Measurements from ENCODE around the gene RESP18.
"Not testable (repeated sequence)": the region's sequence is repeated elsewhere in the genome, so short reads cannot be mapped to it uniquely, and the experiment has no call there.

RESP18 gene

DNA sequence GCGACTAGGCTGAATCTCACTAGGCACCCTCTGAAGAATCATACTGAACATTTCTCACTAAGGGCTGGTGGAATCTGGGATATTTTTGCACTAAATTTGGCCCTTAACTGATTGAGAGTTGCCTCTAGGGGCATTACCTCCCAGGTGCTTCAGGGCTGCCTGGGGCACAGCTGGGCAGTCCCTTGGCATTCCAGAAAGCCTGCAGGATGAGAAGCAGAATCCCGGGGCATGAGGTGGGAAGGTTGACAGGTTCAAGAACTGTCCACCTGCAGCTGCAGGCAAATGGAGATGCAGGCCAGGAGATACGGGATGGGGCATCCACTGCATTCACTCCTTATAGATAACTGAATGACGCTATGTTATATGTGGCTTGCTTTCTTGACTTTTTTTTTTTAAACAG lies 7.4 kb downstream of the RESP18 start:
- DNase-seq, result no peak

GRCh38 chr2:219323434-219323833 lies 9.1 kb downstream of the RESP18 start:
- DNase-seq, result no peak

DNA sequence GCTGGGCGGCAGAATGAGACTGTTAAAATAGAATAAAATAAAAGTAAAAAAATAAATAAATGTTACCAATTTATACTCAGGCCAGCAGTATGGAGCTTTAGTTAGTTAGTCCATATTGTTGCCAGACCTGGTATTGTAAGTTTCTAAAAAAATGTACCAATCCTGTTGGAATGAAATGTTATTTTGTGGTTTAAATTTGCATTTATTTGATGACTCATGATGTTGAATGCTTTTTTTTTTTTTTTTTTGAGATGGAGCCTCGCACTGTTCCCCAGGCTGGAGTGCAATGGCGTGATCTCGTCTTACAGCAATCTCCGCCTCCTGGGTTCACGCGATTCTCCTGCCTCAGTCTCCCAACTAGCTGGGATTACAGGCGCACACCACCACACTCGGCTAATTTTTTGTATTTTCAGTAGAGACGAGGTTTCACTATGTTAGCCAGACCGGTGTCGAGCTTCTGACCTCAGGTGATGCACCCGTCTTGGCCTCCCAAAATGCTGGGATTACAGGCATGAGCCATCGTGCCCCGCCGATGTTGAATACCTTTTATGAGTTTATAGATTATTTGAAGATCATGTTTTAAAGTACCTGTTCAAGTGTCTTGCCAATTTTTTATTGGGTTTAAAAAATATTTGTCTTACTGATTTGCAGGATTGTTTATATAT lies 17.6 kb downstream of the RESP18 start:
- no peak for DNase-seq

DNA sequence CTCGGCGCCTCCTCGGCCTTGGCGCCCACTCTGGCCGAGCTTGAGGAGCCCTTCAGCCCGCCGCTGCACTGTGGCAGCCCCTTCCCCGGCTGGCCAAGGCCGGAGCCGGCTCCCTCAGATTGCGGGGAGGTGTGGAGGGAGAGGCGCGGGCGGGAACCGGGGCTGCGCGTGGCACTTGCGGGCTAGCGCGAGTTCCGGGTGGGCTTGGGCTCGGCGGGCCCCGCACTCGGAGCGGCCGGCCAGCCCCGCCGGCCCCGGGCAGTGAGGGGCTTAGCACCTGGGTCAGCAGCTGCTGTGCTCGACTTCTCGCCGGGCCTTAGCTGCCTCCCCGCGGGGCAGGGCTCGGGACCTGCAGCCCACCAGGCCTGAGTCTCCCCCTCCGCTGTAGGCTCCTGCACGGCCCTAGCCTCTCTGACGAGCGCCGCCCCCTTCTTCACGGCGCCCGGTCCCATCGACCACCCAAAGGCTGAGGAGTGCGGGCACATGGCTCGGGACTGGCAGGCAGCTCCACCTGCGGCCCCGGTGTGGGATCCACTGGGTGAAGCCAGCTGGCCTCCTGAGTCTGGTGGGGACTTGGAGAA lies 19.8 kb downstream of the RESP18 start:
- DNase-seq, result not testable (repeated sequence)

DNA sequence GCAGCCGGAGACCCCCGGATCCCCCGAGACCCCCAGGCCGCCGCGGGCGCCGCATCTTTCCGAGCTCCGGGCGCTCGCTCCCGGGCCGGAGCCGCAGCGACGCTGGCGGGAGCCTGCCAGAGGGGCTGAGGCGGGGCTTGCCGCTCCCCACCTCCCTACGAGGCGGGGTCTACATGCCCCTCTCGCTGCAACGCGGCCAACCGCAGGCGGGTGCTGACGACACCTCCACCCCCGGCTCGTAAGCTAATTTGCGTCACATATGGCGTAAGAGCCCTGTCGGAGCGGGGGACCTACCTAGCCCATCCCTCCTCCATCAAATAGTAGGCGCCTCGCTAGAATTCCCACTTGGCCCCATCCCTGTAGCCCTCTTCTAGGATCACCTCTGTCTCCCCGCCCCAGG lies 23.3 kb downstream of the RESP18 start, which contains the start of gene PTPRN:
TSS of gene PTPRN (minus strand) at position 124 of the 400 bp plus-strand sequence. CDS start at position 55, 69 bp downstream.
- DNase-seq, result no peak

DNA sequence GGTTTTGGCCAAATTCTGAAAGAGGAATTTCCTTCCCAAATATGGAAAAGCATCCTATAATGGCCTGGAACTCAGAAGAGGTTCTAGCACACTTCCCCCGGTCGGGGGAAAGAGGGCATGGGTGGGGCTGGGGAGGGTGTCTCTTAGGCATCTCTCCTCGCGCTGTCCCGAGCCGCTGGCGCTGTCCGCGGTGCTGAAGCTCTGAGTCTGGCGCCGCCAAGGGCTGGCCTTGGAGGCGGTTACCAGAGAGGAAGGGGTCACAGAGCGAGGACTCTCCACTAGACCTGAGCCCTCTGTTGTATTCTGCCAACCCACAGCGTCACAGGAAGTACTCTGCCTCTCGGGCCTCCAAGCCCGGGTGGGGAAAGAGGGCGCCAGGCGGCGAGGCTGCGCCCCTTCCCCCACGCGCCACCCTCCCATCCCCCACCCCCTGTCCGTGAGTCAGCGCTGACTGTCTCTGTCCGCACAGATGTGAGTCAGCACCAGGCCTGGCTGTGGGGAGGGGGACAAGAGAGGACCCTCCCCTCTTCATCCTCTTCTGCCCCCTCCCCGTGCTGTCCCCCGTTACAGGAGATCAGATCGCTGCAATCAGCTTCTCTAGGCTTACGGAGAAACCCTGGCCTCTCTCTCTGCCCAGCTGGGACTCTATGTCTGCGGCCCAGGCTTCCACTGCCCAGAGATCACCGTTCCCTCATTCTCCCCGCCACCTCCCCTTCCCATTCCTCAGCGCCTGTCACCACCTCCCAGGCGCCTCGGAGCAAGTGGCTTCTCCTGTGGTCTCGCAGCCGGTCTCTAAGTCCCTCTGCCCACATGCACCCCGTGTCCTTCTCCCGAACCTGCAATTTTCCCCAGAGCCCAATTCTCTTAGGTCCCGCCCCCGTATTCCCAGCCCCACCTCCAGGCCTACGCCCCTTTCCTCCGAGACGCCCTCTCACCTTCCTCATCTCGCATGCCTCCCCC lies 24.1 kb downstream of the RESP18 start:
- peak; percentile 85 for DNase-seq

DNA sequence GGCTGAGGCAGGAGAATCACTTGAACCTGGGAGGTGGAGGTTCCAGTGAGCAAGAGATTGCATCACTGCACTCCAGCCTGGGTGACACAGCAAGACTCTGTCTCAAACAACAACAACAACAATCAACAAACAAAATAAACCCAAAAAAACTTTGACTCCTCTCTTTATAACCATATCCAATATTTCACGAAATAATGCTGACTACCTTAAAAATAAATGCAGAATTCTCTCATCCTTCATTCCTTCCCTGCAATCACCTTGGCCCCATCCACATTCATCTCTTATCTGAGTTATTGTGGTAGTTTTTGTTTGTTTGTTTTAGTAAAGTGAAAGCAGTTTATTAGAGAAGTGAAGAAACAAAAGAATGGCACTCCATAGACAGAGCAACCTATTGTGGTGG lies 26.5 kb downstream of the RESP18 start:
- DNase-seq, result no peak

DNA sequence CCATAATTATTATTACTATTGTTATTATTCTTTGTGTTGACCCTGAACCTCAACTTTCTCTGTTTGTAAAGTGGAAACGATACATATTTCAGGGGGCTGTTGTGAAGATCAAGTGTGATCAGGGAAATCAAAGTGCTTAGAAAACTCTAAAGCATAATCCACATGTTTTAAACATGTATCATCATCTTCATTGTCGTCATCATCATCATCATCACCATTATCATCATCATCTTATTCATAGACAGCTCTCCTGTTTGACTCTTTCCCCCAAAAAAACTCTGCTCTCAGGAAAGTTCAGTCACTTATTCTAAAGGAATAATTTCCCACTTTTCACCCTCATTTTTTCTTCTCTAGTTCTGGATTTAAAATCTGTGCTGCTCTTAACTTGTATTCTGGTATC lies 28.3 kb downstream of the RESP18 start:
- no peak for DNase-seq

DNA sequence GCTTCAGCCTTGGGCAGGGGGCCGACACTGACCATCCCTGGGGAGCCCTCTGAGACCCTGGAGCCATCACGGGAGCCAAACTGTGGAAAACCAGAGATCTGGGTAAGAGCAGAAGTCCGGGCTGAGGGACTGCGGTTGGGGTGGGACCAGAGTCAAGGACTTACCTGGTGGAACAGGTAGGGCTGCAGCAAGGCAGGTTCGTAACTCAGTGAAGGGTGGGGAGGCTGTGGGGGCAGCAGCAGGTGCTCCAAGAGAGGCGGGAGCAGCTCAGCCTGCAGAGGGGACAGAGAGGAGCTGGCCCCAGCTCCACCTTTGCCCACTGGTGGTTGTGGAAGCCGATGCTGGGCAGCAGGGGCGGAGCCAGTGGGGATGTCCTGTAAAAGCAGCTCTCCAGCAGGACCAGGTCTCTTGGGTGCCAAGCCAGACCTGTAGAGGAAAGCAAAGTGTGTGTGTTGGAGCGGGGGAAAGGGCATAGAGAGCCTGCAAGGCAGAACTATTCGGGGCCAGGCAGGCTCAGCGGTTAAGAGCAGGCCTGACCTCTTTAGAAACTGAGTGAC lies 30.1 kb downstream of the RESP18 start:
- no peak for DNase-seq

DNA sequence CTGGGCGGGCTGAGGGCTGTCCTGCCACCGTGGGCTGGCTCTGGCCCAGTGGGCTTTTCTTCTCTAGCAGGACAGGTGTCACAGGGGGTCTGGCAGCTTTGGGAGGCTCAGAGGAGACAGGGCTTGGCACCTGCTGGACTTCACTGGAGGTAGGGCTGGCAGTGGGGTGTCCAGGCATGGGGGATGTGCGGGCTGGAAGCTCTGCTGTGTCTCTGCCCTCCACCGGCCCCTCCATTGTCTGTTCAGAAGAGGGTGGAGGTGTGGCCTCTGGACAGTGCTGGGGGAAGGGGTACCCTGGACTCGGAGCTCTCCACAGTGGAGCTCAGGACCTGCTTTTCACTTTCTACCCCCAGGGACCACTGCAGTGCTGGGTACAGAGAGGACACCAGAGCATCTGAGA lies 32.5 kb downstream of the RESP18 start:
- DNase-seq, result no peak

DNA sequence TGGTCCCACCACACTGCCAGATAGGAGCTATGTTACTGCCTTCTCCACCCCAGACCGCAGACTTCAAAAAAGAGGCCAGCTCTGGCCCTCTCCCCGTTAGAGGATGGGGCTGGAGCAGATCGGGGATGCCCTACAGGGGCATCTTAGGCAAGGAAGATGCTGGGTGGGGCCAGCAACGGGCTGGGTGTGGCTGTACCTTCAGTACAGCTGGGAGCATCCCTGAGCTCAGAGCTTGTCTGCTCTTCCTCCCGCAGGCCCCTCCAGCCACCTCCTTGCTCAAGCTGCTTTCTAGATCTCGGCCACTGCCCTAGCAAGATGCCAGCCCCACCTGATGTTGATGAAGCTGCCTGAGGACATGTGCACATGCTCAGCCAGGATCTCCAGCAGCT lies 33.2 kb downstream of the RESP18 start:
- DNase-seq, result no peak

GRCh38 chr2:219298759-219299371 lies 33.7 kb downstream of the RESP18 start:
- DNase-seq, result peak; percentile 96

GRCh38 chr2:219297766-219298456 lies 34.6 kb downstream of the RESP18 start:
- DNase-seq, result no peak

DNA sequence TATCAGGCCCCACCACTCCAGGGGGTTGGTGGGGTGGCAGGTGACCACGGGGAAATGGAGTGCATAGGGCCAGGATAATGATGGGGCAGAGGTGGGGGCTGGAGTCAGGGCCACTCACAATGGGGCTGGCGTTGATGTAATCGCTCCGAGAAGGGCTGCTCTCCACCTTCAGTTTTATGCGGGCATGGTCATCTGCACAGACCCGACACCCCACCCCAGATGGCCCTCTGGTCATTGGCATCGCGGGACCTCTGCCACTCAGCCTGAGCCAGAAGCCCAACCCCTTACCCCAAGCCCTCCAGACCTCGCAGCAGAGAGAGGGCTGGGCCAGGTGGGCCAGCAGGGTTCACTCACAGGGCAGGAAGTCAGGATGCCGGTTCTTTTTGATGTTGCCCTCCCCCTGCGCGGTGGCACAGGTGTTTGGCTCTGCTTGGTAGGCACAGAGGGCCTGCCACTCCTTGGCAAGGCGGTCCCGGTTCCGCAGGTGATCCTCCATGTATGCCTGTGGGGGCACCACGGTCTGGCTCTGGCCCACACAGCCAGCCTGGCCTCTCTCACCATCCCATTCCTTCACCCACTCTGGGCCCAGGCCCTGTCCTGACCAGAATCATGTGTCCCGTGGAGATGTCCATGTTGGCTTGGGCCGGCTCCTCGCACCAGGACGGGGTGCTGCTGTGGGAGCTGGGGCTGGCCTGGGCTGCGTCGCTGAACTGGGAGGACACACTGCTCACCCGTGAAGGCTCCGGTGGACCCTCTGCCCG lies 35.7 kb downstream of the RESP18 start:
- no peak for DNase-seq

GRCh38 chr2:219296142-219296541 lies 36.4 kb downstream of the RESP18 start:
- DNase-seq, result peak; percentile 59

- DNase-seq, result peak; percentile 96
Measured at GRCh38 chr2:219294356-219295351, 37.9 kb downstream of the RESP18 start.

DNA sequence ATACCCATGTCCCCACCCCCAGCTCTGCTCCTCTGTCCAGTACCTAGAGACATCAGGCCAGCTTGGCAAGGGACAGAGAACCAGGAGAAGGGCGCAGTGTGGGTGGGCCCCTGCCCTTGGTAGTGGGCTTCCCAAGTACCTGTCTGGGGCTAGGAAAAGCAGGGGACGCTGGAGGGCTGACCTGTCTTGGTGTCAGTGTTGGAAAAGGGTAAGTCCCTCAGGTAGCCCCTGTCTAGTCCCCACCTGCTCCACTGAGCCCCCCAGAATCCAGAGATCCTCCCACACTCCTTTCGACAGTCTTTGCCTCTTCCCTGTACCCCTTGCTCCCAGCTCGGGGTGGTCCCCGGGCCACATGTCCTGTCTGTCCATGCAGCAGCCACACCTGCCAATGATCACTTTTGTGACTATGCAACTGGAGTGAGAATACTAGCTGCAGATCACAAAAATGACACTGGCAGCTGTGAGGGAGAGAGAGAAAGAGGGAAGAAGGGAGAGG lies 38.8 kb downstream of the RESP18 start:
- peak; percentile 58 for DNase-seq

DNA sequence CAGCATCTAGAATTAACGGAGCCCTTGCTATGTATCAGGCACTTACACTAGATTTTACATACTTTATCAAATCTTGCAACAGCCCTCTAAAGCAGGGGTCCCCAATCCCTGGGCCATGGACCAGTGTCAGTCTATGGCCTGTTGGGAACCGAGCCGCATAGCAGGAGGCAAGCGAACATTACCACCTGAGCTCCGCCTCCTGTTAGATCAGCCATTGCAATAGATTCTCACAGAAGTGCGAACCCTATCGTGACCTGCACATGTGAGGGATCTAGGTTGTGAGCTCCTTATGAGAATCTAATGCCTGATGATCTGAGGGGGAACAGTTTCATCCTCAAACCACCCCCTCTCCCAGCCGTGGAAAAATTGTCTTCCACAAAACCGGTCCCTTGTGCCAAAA lies 39.9 kb downstream of the RESP18 start:
- DNase-seq, result peak; percentile 47

DNA sequence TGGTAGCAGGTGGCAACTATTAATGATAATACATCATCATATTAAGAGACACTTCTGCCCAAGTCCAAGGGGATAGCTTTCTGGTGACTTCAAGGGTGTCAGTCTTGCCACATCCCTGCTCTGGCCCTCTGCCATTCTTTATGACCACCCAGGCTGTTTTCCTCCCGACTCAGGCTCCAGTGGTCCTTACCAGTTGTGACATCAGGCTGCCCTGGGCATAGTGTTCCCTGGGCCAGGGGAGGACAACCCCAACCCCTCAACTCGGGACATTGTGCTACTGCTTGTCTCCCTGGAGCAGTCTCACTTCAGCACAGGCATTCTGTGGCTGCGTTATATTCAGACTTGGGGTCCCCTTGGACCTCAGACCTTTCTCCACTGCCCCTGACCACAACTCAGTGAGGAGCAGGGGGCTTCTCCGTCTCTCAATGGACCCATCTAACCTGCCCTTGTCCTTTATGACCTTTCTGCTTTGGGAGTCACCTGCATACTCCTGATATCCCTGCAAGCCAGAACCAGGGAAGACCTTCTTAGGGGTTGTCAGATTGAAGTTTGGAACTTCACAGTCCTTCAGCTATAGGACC lies 40.5 kb downstream of the RESP18 start:
- peak; percentile 57 for DNase-seq

DNA sequence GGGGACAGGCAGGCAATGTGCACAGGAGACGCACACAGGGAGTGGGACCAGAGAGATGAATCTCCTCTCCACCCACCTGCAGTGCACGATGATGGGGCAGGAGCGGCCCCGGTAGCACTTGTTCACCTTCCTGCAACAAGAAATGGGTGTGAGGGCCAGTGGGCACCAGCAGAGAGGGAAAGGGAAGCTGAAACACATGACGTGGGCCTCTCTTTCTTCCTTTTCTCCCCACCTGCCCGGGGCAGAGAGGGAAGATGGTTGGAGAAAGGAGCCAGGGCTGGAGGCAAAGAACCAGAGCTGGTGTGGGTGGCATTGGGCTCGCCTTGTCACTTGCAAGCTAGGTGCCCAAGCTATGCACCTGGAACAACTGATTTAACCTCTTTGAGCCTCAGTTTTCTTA lies 41.1 kb downstream of the RESP18 start:
- DNase-seq, result peak; percentile 50

Data from activated effector memory CD4-positive, alpha-beta T cell treated with anti-CD3 and anti-CD28 coated beads, Interleukin-2, amount 50 U/mL, for 16 hours (primary cell).